Gastroesophageal sphincter (tissue), 3 donors: ENCODE results near the gene PRKAR1B.

Experiments used
- CTCF ChIP-seq, 4 experiments: fragments of 200-600 bp in 2 of 4; fragments of 450-650 bp in 2 of 4; sonication (generic) in 1 of 4; IDR thresholded peaks; one replicate each; pipeline ENCODE4 v1.5.1; 2017 to 2019; ENCODE audit warnings: antibody characterized with exemption in 4 of 4, mild to moderate bottlenecking in 2 of 4, moderate library complexity in 2 of 4
- EP300 ChIP-seq: sonication (generic); formaldehyde crosslinking; IDR thresholded peaks from one replicate; pipeline ENCODE4 v1.6.1; 2017; ENCODE audit warnings: antibody characterized with exemption, mild to moderate bottlenecking
- POLR2A ChIP-seq, 2 donors: fragments of 450-650 bp; IDR thresholded peaks; one replicate each; pipeline ENCODE4 v1.6.1; 2017; ENCODE audit warnings: antibody characterized with exemption in 2 of 2, mild to moderate bottlenecking in 2 of 2, moderate library complexity in 1 of 2
- POLR2AphosphoS5 ChIP-seq: sonication (generic); formaldehyde crosslinking; IDR thresholded peaks from one replicate; pipeline ENCODE4 v1.6.1; 2017; ENCODE audit warnings: antibody characterized with exemption

- TF ChIP-seq POLR2AphosphoS5 = no peak
- TF ChIP-seq CTCF (IDR thresholded peaks at IDR 0.05) = no peak
- TF ChIP-seq POLR2A (IDR thresholded peaks at IDR 0.05) = no peak
- no peak for TF ChIP-seq EP300
These were observed 18.5 kb upstream of the PRKAR1B start for GRCh38 chr7:745431-746154.
